Endothelial cell of umbilical vein (primary cell): ENCODE data around the gene GHITM.
"Not testable (repeated sequence)": the region's sequence is repeated elsewhere in the genome, so short reads cannot be mapped to it uniquely, and the experiment has no call there.

Experiments used
- CTCF ChIP-seq, 2 donors: IDR thresholded peaks; 1 replicate in 1 of 2; 2 replicates in 1 of 2; pipeline ENCODE4 v1.5.1; 2011; ENCODE audit warnings: low read length in 2 of 2, mild to moderate bottlenecking in 2 of 2, moderate library complexity in 2 of 2, control low read depth in 1 of 2, inconsistent platforms in 1 of 2, low read depth in 1 of 2; ENCODE audit not compliant: insufficient read depth in 1 of 2; ENCODE audit errors: extremely low read depth in 1 of 2
- EZH2 ChIP-seq: IDR thresholded peaks from 2 replicates; pipeline ENCODE4 v1.6.1; 2012; ENCODE audit warnings: borderline replicate concordance, low read depth, mild to moderate bottlenecking, moderate library complexity, low read length, inconsistent platforms; ENCODE audit not compliant: severe bottlenecking
- FOS ChIP-seq: IDR thresholded peaks from 2 replicates; pipeline ENCODE4 v1.6.1; 2011; ENCODE audit warnings: mild to moderate bottlenecking, low read length, moderate library complexity, borderline replicate concordance; ENCODE audit not compliant: insufficient read depth
- GATA2 ChIP-seq: IDR thresholded peaks from 2 replicates; pipeline ENCODE4 v1.7.0; 2011; ENCODE audit warnings: low read depth, mild to moderate bottlenecking, moderate library complexity, mixed read lengths, low read length; ENCODE audit not compliant: insufficient read length, insufficient read depth
- JUN ChIP-seq: IDR thresholded peaks from 2 replicates; pipeline ENCODE4 v1.6.1; 2011; ENCODE audit warnings: borderline replicate concordance, low read depth; ENCODE audit not compliant: insufficient read length, insufficient read depth
- MAX ChIP-seq: IDR thresholded peaks from 2 replicates; pipeline ENCODE4 v1.6.1; 2011; ENCODE audit not compliant: insufficient read depth, insufficient read length
- MYC ChIP-seq: IDR thresholded peaks from one replicate; pipeline ENCODE4 v1.6.1; 2011; ENCODE audit warnings: mild to moderate bottlenecking, low read depth, low read length
- POLR2A ChIP-seq: IDR thresholded peaks from 2 replicates; pipeline ENCODE4 v1.6.1; 2012; ENCODE audit warnings: low read depth, mild to moderate bottlenecking, control low read depth, low read length
- POLR2AphosphoS5 ChIP-seq: IDR thresholded peaks from 2 replicates; pipeline ENCODE4 v1.6.1; 2012; ENCODE audit warnings: low read depth, mild to moderate bottlenecking, control low read depth, low read length, moderate library complexity; ENCODE audit not compliant: insufficient read depth

GRCh38 chr10:84125910-84126784 is 13.2 kb upstream of the GHITM start:
- peak in 1 of 2 donors; percentile 9 for TF ChIP-seq CTCF (IDR thresholded peaks at IDR 0.05; ENCODE audit: extremely low read depth in 1 of 2, insufficient read depth in 1 of 2, low read depth in 1 of 2, low read length in 2 of 2)
- TF ChIP-seq POLR2A, POLR2AphosphoS5, EZH2, MAX, FOS, MYC, JUN, GATA2: not testable (repeated sequence)
